Keratinocyte (primary cell): Measurements from ENCODE around the gene SCN9A. TPM values are rescaled to one million over a fixed set of nuclear protein-coding genes. Genes with fewer than 3 reads are reported as not detected.

ENCODE experiments used
- DNase-seq: peaks from one replicate; pipeline ENCODE4 v3.0.0-alpha.2; 2011; ENCODE audit warnings: low read depth, missing footprints, low spot score
- FAIRE-seq: peaks from 2 replicates; lab custom pipeline; 2011; peaks lifted over from hg19 to GRCh38; lab: Jason Lieb, UNC
- H2AFZ ChIP-seq: 2 replicates; pipeline ENCODE4 v1.6.0; 2012; ENCODE audit warnings: low read length, control low read depth, inconsistent platforms; ENCODE audit not compliant: control insufficient read depth
- H3K27ac ChIP-seq: 2 replicates; pipeline ENCODE4 v1.5.1; 2011; ENCODE audit warnings: low read length; ENCODE audit not compliant: control insufficient read depth, insufficient read depth
- H3K27me3 ChIP-seq: 3 replicates; pipeline ENCODE4 v1.6.0; 2011; ENCODE audit warnings: low read length; ENCODE audit not compliant: control insufficient read depth, insufficient read depth; ENCODE audit errors: extremely low read depth
- H3K36me3 ChIP-seq, 2 experiments: 2 replicates in 1 of 2; 3 replicates in 1 of 2; pipeline ENCODE4 v1.5.1; 2011; ENCODE audit warnings: low read length in 2 of 2, mild to moderate bottlenecking in 1 of 2; ENCODE audit not compliant: control insufficient read depth in 2 of 2, insufficient read depth in 2 of 2; ENCODE audit errors: extremely low read depth in 1 of 2
- H3K4me1 ChIP-seq: 3 replicates; pipeline ENCODE4 v1.5.1; 2011; ENCODE audit warnings: low read length; ENCODE audit not compliant: control insufficient read depth, insufficient read depth; ENCODE audit errors: extremely low read depth
- H3K4me2 ChIP-seq: 3 replicates; pipeline ENCODE4 v1.6.0; 2011; ENCODE audit warnings: low read depth, low read length; ENCODE audit not compliant: control insufficient read depth, insufficient read depth; ENCODE audit errors: extremely low read depth
- H3K4me3 ChIP-seq, 3 experiments: fragments of 200-600 bp in 1 of 3; sonication (generic) in 1 of 3; 2 replicates in 2 of 3; 3 replicates in 1 of 3; pipeline ENCODE4 v1.5.1; 2011 to 2016; ENCODE audit warnings: low read length in 3 of 3, mild to moderate bottlenecking in 3 of 3, control low read depth in 2 of 3, inconsistent platforms in 1 of 3, low read depth in 1 of 3, mixed read lengths in 1 of 3, mixed run types in 1 of 3, moderate library complexity in 1 of 3; ENCODE audit not compliant: control insufficient read depth in 2 of 3, insufficient read depth in 2 of 3; ENCODE audit errors: extremely low read depth in 1 of 3
- H3K79me2 ChIP-seq: 2 replicates; pipeline ENCODE4 v1.6.0; 2012; ENCODE audit warnings: low read length; ENCODE audit not compliant: control insufficient read depth, insufficient read depth
- H3K9ac ChIP-seq: 3 replicates; pipeline ENCODE4 v1.6.0; 2011; ENCODE audit warnings: low read length; ENCODE audit not compliant: control insufficient read depth, insufficient read depth; ENCODE audit errors: extremely low read depth
- H3K9me1 ChIP-seq: 3 replicates; pipeline ENCODE4 v1.6.0; 2011; ENCODE audit warnings: low read length; ENCODE audit not compliant: control insufficient read depth, insufficient read depth; ENCODE audit errors: extremely low read depth
- H3K9me3 ChIP-seq: 2 replicates; pipeline ENCODE4 v1.5.1; 2012; ENCODE audit warnings: low read depth, low read length; ENCODE audit not compliant: control insufficient read depth
- H4K20me1 ChIP-seq: 3 replicates; pipeline ENCODE4 v1.6.0; 2011; ENCODE audit warnings: low read length; ENCODE audit not compliant: control insufficient read depth, insufficient read depth; ENCODE audit errors: extremely low read depth
- EZH2 ChIP-seq: IDR thresholded peaks from one replicate; pipeline ENCODE4 v1.6.1; 2012; ENCODE audit warnings: inconsistent platforms, mild to moderate bottlenecking, low read length, moderate library complexity
- dilution Hi-C: fragments of 300-500 bp; cut with MboI; formaldehyde crosslinking; loops from one replicate; pipeline ENCODE4 v1.7.0; 2020; ENCODE audit warnings: low sequenced_read_pairs; ENCODE audit not compliant: extremely low pct_ligation_motif_present
- polyA plus RNA-seq, 5 experiments: library from polyadenylated mRNA; depleted of rRNA in 3 of 5; stranded (reverse) in 3 of 5; stranded (forward) in 1 of 5; unstranded in 1 of 5; fragments of >200 nt; gene quantifications; 1 replicate in 1 of 5; 2 replicates in 3 of 5; 3 replicates in 1 of 5; pipeline versions ENCODE4 v1.2.1 to v1.2.3, GENCODE V29; 2011 to 2012; ENCODE audit warnings: missing spikeins in 2 of 5, low read depth in 1 of 5, low replicate concordance in 1 of 5
- TF ChIP-seq, protein P1 (sequence below), 3 experiments: IDR thresholded peaks in 1 of 3; conservative IDR thresholded peaks in 1 of 3; optimal IDR thresholded peaks in 1 of 3; 2 replicates in 2 of 3; 3 replicates in 1 of 3; pipeline versions ENCODE3 to v1.5.1; 2011; ENCODE audit warnings: low read length in 3 of 3, mild to moderate bottlenecking in 3 of 3, moderate library complexity in 2 of 3, control low read depth in 1 of 3, inconsistent platforms in 1 of 3; ENCODE audit not compliant: insufficient read depth in 2 of 3; ENCODE audit errors: extremely low read depth in 1 of 3

SCN9A gene
- polyA plus RNA-seq, 1 donor (not counting 4 experiments of a cell fraction or from before 2014, with no cell fraction given) = 0.10 TPM

DNA sequence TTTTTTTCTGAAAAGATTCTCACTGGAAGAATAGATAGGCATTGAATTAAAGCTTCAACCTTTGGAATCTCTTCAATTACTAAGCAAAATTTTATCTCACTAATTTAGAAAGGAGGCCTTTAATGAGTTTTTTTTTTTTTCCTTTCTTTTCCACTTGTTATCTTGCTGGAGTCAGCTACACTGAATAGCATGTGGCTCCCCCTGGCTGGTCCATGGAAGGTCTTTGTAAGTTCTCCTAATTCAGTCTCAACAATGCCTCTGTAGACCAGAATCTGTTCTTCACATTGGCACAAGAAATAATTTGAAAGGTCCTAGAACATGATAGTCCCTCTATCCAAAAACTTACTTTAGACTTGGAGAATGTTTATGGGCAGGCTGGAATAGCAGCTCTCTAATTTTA lies 223.7 kb downstream of the SCN9A start:
- no peak overlapping the region for H3K4me2 ChIP-seq
- no peaks in the 10 kb centered on the region for H3K27me3 ChIP-seq
- no peaks in the 10 kb centered on the region for H4K20me1 ChIP-seq
- H2AFZ ChIP-seq = no peak overlapping the region
- DNase-seq (no peak), FAIRE-seq (no peak)
- no peaks in the 10 kb centered on the region for H3K9me1 ChIP-seq
- dilution Hi-C loops = no loop called here
- H3K4me3 ChIP-seq = no peak overlapping the region
- no peak overlapping the region for H3K9ac ChIP-seq
- no peaks in the 10 kb centered on the region for H3K4me1 ChIP-seq
- TF ChIP-seq, protein P1, sequence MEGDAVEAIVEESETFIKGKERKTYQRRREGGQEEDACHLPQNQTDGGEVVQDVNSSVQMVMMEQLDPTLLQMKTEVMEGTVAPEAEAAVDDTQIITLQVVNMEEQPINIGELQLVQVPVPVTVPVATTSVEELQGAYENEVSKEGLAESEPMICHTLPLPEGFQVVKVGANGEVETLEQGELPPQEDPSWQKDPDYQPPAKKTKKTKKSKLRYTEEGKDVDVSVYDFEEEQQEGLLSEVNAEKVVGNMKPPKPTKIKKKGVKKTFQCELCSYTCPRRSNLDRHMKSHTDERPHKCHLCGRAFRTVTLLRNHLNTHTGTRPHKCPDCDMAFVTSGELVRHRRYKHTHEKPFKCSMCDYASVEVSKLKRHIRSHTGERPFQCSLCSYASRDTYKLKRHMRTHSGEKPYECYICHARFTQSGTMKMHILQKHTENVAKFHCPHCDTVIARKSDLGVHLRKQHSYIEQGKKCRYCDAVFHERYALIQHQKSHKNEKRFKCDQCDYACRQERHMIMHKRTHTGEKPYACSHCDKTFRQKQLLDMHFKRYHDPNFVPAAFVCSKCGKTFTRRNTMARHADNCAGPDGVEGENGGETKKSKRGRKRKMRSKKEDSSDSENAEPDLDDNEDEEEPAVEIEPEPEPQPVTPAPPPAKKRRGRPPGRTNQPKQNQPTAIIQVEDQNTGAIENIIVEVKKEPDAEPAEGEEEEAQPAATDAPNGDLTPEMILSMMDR (optimal IDR thresholded peaks at IDR 0.05 in 1 of 3, IDR thresholded peaks at IDR 0.05 in 1 of 3, conservative IDR thresholded peaks at IDR 0.05 in 1 of 3; ENCODE audit: extremely low read depth in 1 of 3, insufficient read depth in 2 of 3, low read length in 3 of 3) = no peak
- no peak for TF ChIP-seq EZH2
- H3K79me2 ChIP-seq = no peaks in the 10 kb centered on the region
- no peaks in the 10 kb centered on the region for H3K9me3 ChIP-seq
- H3K36me3 ChIP-seq = no peaks in the 10 kb centered on the region
- H3K27ac ChIP-seq = no peak overlapping the region

DNA sequence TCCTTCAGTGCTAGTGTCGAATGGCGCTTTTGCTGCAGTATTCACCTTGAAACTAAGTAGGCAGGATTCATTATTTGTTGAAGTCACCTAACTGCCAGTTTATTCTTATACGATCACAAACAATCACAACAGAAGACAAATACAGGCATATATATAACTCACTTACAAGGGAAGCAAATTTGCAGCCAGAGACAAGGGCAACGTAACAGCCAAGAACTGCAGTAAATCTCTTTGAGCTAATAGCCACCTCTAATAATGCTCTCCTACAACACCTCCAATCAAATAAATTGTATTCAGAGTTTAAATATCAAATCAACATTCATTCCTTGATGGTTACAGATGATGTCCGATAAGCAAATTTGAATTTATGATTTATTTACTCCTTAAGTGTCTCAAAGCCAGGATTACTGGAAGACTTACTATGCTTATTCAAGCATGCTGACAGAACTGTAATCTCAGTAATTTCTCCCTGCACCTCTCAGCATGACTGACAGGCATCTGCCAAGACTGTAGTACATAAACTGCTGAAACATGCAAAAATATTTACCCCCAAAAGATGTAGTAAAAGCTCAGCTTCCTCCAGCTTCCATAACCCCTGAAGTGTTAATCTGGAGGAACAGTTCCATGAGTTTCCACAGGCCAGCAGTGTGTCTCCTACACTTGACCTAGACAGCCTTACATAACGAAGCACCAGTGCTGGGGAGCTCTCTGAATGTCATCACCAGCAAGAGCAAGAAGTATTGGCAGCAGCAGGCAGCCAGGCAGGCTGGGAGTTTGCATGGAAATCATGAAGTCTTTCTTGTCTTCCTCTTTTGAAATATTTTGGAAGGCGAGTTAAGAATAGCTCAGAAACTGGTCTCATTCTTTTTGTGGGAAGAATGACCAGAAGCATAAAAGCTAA lies 227.0 kb downstream of the SCN9A start:
- DNase-seq (no peak), FAIRE-seq (no peak)
- no peak overlapping the region for H3K4me2 ChIP-seq
- H3K27me3 ChIP-seq = no peaks in the 10 kb centered on the region
- H3K27ac ChIP-seq = no peak overlapping the region
- no peaks in the 10 kb centered on the region for H3K79me2 ChIP-seq
- no peak overlapping the region for H3K4me3 ChIP-seq
- no peaks in the 10 kb centered on the region for H4K20me1 ChIP-seq
- no peaks in the 10 kb centered on the region for H3K9me3 ChIP-seq
- TF ChIP-seq, protein P1 (optimal IDR thresholded peaks at IDR 0.05 in 1 of 3, IDR thresholded peaks at IDR 0.05 in 1 of 3, conservative IDR thresholded peaks at IDR 0.05 in 1 of 3; ENCODE audit: extremely low read depth in 1 of 3, insufficient read depth in 2 of 3, low read length in 3 of 3) = no peak
- dilution Hi-C loops = no loop called here
- no peak overlapping the region for H3K9ac ChIP-seq
- no peak overlapping the region for H2AFZ ChIP-seq
- no peaks in the 10 kb centered on the region for H3K36me3 ChIP-seq
- H3K9me1 ChIP-seq = no peaks in the 10 kb centered on the region
- no peaks in the 10 kb centered on the region for H3K4me1 ChIP-seq
